GM21390 (cell line): ENCODE results near the gene MYOF.
"Not testable (repeated sequence)": the region's sequence is repeated elsewhere in the genome, so short reads cannot be mapped to it uniquely, and the experiment has no call there.

Experiments
- ATAC-seq: cut with Tn5 transposase; IDR thresholded peaks from one replicate; pipeline ENCODE4 v1.9.1; 2021; ENCODE audit not compliant: unreplicated experiment

The MYOF gene

DNA sequence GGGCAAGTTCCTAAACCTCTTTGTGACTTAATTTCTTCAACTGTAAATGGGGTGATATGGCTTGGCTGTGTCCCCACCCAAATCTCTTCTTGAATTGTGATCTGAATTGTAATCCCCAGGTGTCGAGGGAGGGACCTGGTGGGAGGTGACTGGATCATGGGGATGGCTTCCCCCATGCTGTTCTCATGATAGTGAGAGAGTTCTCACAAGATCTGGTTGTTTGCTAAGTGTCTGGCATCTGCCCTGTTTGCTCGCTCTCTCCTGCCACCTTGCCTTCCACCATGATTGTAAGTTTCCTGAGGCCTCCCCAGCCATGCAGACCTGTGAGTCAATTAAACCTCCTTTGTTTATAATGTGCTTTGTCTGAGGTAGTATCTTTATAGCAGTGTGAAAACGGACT, 177.0 kb downstream of the MYOF start:
- ATAC-seq, result no peak

DNA sequence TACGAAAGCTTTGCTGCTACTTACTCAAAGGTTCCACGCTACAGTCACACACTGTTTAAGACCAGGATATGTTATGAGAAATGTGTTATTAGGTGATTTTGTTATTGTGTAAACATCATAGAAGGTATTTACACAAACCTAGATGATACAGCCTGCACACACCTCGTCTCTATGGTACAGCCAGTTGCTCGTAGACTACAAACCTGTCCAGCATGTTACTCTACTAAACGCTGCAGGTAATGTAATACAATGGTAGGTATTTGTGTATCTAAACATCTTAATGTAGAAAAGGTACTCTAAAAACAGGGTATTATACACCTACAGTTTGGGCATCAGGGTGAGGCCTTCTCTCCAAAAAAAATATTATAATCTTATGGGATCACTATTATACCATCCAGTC, 181.2 kb downstream of the MYOF start:
- no peak for ATAC-seq

DNA sequence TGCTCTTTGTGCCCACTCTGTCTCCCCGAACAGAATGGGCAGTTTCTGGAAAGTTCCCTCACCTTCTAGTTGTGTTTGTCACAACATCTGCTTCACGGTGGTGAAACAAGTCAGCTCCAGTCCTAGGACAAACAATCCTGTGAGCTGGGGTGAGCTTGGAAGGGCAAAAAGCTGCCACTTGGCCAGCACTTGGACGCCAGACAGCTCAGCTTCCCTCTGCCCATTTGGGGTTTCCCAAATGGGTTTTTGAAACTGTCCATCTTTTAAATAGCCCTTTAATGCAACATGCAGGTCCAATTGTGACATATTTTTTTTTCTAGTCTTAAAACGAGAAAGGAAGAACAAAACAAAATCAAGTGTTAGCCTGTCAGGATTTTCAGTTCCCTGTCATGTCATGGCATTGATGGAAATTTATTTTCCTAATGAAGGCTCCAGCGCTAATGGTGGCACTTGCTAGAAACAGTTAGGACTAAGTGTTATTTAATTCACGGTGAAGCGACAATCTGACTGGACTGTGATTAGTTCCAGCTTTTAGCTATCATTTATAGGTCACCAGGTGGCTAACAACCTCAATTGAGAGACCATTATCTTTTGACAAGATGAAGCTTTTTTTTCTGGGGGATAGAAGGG, 181.7 kb downstream of the MYOF start:
- no peak for ATAC-seq

DNA sequence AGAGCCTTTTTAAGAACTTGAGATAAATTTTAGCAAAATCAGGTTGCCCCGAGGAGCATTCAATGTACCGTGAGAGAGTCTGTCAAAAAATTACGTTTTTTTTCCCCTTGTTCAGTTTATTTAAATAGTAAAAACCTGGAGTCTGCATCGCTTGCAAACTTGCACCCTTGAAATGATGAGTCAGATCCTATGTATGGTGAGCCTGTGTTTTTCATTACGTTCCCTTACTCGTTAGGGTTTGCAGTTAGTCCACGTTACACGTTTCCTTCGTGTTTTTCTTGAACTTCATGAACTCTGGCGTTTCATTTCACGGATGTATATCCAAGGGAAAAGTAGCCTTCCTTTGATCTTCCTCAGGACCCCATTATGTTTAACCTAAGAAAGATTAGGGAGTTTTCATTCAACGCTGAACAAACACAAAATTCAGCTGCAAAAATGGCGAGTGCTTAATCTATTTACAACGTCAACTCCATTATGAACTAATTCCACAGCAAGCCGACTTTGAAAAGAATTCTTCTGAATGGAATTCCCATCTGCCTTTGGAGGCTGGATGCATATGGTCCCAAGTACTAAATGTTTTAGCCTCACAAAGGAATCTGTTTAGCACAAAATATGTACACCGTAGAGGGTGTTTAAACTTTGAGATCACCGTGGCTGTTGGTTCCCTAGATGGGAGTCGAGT, 182.4 kb downstream of the MYOF start:
- no peak for ATAC-seq

DNA sequence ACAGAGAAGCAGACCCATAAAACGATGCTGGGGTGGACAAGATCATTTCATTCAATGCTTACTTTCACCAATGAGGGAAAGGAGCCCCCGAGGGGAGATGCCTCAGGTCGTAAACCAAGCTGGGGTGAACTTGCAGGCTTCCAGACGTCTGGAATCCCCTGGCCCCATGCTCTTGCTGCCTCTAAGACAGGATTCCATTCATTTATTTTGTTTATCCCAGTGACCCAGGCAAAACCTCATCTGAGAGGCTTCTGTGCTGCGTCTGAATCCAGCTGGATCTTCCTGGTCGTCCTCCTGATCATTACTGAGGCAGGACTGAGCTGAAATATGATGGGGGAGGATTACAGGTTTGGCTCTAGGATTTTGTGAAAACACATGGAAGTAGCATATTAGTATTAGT, 182.9 kb downstream of the MYOF start:
- no peak for ATAC-seq

DNA sequence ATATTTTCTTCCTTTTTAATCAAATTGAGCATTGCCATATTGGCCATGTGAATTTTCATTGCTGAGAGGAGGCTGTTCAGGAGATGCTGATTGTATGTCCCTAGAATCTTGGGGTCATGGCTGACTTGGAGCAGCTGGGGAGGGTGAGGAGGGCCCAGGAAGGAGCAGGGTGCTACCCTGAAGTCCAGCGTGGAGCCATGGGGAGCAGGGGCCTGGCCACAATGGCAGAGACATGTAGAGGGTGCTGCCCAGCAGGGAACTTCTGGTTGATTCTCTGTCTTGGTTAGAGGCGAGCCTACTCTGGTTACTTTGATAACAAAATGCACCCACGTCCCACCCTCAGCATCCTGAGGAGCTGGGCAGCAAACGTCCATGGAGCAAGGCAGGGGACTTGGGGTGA, 186.0 kb downstream of the MYOF start:
- no peak for ATAC-seq

DNA sequence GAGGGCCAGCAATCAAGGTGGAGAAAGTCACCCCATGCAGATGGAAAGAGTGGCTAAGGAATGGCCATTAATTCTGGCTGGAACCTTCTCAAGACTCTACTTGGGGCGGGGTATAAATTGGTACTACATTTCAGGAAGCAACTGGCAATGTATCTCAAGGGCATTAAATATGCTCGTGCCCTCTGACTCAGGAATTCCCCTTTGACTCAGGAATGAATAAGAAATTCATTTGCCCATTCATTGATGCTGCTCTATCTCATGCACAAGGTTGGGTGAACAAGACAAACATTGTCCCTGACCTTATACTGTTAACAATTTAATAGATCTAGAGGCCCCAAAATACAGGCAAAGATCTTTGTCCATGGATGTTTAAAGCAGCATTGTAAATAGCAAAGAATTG, 188.1 kb downstream of the MYOF start:
- no peak for ATAC-seq

DNA sequence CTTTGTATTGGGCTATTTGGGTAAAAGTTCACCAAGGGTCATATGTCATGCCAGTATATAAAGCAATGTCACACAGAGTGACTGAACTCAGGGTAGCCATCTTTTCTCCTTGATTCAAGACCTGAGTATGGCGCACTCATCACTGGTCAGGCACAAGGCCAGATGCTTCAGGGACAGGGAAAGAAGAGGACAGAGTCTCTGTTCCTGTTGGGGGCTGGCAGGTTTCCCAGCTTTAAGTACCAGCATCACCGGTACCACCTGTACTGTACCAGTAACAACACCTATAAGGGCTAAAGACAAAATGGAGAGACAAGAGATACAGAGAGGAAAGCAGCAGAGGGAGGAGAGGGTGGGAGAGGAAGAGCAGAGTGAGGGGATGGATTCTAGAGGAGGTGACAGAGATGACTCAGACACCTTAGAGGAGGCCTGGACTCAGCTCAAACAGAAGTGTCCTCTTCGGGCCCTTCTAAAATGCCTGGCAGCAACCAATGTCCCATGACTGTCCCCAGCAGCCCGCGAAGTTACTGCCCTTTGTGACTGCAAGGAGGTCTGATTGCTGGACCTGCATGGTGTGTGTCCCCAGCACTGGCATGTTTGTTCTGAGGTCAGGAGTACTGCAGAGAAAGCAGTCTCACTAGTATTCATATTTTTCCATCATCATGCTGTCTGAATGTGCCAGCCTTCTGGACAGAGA, 191.3 kb downstream of the MYOF start:
- ATAC-seq, result no peak

DNA sequence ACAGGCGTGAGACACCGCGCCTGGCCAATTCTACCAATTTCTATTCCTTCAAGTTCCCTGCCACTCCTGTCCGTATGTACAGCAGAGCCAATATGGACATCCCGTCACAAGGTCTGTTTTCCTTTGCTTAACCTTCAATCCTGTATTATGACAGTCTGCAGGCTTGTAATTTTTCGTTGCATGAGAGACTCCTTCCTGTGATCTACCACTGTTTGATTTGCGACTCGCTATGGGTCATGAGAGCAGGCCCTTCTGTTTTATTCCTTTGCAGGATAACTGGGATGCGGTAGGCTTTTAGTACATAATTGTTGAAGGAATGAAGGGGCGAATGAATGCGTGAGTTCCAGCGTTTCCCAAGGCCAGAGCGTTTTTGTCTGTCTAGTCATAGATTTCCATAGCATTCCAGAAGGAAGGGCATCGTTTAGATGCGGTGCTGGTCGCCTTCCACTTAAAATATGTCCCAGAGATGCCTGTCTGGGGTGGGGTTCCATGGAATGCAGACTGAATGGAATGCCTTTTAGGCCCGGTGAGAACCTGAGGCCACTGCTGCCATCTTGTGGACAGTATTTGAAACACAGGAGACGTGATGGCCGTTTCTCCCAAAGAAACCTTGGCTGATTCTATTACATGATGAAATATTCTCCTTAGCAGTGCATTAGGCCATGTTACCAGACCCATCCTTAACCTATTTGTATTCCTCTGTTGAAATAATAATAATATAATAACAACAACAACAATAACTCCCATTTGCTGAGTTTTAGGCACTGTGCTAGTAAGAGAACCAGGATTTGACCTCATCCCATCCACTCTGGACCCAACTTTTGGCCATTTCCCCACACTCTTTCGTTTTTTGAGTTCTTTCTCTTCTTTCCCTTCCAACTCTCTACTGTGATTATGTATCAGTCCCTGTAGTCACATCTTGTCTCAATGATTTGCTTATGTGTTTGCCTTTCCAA, 193.2 kb downstream of the MYOF start:
- no peak for ATAC-seq

DNA sequence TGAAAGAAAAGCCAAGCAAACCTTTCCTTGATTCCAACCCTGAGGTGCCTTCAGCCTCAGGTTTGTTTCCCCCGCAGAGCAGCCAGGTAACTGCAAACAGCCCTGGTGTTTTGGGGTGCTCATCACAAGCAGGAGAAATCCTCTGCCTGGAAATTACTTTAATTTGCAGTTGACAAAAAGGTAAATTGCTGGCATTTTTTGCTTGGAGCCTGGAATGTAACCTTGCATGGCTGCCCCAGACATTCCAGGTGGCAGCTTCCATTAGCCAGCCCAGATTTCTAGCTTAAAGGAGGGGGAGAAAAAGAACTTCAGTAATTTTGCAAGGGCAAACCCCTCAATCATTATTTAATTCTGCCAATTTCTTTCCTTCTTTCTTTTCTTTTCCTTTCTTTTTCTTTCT, 194.4 kb downstream of the MYOF start:
- ATAC-seq, result no peak

DNA sequence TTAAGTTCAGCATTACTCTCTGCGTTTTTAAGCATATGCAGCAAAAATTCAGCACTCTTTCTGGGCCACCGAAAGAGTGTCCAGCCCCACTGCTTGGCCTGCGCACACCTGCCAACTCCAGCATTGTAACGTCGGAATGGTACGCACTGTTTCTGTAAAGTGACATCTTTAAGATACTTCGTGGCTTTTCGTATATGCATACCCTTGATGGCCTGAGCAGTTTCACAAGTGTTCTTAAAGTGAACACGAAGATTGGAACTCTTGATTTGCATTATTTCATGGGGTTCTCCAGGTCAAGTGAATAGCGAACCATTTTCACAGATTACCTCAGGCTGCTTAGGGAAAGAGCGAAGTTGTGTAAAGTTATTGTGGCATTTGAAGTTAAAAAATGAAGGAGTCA, 197.9 kb downstream of the MYOF start:
- not testable (repeated sequence) for ATAC-seq

DNA sequence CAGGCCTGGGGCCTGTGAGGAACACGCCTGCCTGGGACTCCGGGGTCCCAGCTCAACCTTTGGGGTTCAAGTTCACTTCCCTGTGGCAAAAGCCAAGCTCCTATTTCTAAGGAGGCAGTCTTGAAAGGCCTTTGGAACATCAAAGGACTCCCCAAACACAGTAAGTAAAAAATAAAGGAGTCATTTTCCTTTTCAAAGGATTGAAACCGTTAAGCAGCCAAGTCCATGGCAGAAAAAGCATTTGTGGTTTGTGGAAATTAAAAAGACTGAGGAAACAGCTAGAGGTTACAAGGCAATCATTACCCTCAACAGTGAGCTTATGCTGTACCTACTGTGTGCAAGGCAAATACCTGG, 200.8 kb downstream of the MYOF start:
- no peak for ATAC-seq

DNA sequence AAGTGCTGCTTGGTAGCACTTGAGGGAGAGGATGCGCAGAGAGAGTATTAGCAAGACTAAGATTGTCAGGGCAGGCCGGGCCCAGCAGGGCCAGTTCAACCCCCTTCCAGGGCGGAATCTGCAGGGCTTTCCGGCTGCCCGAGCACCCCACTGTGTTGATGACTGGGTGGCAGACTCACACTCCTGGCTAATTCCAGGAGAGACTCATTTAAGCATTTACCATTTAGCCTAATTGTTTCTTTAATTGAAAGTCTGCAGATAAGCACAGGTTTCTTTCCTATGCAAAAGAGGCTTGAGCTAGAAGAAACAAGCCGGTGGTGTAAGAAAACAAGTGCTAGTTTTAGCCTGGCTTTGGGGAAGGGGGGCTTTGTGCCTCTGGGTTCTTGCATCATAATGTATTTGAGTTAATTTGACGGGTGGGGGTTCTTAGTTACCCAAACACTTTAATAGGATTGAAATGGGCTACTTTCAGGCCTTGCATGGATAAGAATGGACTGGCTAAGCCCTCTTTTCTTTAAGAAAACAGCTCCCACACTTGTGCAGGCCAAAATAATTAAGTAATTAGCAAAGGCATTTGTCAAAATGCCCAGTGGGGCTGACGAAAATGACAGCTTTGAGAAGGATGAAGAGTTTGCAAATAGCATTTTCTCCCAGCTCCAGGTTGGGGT, 201.3 kb downstream of the MYOF start:
- ATAC-seq, result no peak

DNA sequence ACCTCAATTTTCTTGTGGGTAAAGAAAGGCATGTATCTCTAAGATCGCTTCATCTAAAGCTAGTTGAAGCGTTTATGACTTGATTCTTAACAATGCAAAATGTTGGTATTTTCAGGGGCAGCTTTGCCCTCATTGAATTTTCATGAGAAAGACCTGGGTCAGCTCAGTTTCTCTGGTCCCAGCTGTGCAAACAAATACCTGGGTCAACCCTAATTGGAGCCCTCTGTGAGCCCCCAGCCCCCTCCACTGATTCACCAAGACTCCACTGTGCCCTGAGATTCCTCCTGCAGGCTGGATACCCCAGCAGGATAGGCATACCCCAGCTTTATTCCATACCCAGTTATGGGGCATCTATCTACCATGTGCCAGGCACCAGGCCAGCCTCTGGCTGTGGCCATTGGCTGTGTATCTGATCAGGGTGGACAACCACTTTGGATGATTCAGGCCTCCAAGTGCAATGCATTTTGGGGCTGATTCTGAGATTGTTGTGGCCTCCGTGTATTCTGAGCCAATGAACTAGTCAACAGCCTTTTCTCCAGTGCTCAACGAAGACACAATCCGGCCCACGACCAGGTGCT, 201.9 kb downstream of the MYOF start:
- ATAC-seq, result no peak

DNA sequence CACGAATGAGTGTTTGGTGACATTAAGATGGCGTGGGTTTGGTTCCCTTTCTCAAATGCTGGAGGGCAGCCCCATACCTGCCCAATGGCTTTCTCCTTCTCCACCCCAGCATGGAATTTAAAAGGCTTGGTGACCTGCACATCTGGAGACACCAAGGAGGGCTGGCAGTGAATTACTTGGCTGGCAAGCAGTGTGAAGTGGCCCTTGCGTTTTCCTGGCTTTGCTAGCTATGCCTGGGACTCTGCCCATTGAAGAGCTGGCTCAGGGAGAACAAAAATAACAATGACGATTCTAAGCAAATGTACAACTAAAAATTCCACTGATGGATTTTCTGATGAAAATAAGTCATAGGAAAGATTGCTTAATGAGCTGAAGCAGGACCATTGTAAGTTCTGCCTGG, 204.8 kb downstream of the MYOF start:
- ATAC-seq, result no peak

DNA sequence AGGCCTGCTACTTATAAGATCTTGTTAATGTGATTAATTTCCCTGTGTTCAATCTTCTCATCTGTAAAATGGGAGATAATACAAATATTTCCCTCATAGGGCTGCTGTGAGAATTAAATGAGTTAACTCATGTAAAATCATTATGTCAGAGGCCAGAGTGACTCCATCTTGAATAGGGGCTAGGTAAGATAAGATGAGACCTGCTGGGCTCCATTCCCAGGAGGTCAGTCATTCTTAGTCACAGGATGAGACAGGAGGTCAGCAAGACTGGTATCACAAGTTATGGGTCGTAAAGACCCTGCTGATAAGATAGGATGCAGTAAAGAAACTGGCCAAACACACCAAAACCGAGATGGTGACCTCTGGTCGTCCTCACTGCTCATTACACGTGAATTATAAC, 207.7 kb downstream of the MYOF start:
- ATAC-seq, result no peak

DNA sequence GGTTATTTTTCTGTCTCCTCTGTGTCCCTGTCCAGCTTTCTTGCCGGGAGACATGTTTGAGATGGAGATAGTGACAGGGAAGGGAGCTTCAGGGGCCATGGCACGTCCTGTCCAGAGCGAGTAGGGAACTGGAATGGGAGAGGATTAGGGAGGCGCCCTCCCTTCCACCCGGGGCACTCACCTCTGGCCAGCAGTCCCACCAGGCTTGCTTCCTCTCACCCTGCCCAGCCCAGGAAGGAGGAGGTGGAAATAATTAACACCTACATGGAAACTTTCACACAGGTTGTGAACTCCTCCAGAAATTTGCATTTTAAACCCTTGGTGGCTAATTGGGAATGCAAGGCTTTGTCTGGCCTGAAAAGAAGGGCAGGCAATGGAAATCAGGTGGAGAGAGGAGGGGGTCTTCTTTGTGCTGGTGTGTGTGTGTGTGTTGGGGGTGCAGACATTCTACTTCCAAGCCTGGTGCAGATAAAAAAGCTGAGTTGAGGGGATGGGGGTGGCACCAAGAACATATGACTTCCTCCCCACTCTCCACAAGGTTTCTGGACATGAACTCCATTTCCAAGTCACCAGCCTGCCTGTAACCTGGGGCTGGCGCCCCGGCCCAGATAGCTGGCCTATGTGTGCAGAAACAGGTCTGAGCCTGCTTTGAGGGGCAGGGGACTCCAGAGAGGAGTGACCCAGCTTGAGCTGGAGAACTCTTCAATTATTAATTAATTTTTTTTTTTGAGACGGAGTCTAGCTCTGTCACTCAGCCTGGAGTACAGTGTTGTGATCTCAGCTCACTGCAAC, 209.1 kb downstream of the MYOF start:
- no peak for ATAC-seq

DNA sequence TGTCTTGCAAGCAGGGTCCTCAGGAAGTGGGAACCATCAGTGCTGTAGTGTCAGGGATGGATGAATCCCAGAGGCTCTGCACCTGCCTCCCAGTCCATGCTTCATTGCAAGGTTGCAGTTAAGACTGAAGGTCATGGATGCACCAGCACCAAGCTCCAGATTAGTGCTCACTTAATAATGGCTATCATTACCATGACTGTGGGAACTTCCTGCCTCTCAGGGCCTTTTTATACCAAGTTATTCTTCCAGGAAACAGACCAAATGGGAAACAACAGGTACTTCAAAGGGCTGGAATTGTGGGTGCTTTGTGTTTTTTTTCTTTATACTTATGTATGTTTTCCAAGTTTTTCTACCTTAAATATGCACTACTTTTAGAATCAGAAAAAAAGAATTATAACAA, 210.8 kb downstream of the MYOF start:
- ATAC-seq, result no peak

DNA sequence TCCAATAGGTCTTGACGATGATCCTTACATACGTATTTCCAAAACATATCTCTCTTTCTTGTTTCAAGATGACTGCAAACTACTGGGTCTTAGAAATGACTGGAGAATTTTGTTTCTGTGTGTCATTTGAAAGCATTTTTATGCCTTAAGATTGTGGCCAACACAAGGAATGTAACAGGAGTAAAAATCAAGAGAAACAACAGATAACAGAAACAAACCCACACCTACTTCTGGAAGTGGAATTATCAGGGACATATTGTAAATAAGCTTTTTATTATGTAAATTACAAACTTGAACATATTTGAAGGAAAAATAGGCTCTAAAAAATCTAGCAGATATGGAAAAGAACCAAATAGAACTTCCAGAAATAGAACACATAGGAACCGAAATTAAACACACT, 212.9 kb downstream of the MYOF start:
- ATAC-seq, result no peak

DNA sequence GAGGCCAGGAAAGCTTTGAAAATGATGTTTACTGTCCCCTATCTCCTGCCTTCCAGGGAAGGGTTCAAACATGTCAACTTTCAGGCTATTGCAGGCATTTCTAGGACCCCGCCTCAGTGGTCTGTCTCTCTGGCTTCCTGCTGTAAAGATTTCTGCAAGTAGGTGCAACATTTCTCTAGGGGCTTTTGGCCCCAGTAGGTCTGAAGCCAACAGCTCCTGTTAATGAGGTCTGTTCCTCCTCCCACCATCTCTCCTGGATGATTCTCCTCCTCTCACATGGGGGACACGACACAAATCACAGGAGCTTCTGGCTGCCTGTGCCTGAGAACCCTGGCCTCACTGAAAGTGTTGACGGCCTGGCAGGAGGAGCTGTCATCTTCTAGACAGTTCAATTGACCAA, 214.1 kb downstream of the MYOF start:
- no peak for ATAC-seq
